HCEC 1CT (cell line): ENCODE data around the gene ASB5.
"Not testable (repeated sequence)": the region's sequence is repeated elsewhere in the genome, so short reads cannot be mapped to it uniquely, and the experiment has no call there.

Experiments
- DNase-seq: peaks from one replicate; pipeline ENCODE4 v3.0.0-alpha.2; 2017

ASB5 gene

GRCh38 chr4:176268963-176269362 lies at the start of gene ASB5:
TSS of gene ASB5 (minus strand) at chr4:176269222. CDS start at chr4:176269108, 114 bp downstream.
- DNase-seq, result no peak

DNA sequence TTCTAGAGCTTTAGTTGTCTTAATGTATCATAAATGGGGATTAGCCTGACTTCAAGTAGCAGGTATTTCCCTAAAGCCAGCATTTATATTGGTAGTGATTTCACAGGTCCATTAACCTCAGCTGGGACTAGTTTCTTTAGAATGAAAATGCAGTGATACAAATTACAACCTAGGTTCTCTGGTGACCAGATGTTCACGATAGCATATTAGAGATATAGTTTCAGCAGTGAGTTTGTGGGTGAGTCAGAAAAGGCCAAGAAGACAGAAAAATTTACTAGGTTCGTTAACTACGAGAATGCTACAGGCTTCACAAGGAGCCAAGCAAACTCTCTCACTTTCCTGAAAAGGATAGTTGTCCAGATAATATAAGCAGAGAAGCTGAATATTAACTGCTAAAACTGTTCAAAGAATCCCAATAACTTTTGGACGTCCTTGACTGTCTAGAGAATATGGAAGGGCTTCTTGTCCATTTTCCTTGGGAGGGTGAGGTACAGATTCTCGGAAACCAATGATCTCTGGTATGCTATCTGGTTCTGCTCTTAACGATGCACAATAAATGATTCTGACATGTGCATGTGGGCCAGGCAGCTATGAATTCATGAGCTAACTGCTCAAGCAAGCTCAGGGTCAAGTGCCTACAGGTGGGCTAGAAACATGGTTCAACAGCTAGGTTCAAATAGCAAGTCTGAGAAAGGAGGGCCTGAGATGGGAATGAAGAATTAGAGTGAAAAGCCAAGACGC lies 44.7 kb upstream of the ASB5 start:
- DNase-seq, result no peak

DNA sequence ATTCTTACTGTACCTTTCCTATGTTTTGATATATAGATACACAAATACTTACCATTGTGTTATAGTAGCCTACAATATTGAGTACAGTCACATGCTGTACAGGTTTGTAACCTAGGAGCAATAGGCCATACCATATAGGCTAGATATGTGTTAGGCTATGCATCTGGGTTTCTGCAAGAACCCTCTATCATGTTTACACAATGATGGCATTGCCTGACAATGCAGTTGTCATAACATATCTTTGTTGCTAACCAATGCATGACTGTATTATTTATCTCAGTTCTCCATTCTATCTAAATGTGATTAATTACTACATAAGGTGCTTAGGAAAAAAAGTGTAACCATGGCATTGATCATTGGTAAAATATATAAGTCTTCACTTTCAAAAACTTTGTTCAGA lies 40.8 kb upstream of the ASB5 start:
- no peak for DNase-seq

DNA sequence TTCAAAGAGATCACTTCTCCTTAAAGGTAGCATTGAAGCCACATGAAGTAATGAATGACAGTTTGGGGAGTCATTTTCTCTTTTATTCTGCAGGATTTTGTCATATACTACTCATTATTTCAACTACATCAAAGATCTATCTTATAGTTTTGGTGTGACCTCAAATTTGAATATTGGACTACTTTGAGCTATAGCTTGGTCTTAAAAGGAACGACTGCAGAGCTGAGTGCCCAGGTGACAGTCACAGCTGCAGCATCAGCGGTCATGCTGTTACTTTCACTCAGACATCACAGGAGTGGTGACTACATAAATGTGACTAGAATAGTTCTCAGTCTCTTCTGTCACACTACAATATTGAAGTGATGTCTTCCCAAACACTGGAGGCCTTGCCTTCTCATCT lies 40.0 kb upstream of the ASB5 start:
- DNase-seq, result no peak

- DNase-seq, result no peak
Observed at GRCh38 chr4:176308441-176308840, 39.4 kb upstream of the ASB5 start.

DNA sequence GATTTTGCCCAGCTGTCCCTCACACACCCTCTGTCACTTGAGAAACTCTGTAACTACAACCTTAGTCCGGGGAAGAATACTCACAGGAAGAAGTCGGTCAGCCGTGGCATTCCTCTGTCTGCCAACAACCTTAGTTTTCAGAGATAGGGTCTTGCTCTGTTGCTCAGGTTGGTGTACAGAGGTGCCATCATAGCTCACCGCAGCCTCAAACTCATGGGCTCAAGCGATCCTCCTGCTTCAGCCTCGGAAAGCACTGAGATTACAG lies 38.6 kb upstream of the ASB5 start:
- DNase-seq, result no peak

DNA sequence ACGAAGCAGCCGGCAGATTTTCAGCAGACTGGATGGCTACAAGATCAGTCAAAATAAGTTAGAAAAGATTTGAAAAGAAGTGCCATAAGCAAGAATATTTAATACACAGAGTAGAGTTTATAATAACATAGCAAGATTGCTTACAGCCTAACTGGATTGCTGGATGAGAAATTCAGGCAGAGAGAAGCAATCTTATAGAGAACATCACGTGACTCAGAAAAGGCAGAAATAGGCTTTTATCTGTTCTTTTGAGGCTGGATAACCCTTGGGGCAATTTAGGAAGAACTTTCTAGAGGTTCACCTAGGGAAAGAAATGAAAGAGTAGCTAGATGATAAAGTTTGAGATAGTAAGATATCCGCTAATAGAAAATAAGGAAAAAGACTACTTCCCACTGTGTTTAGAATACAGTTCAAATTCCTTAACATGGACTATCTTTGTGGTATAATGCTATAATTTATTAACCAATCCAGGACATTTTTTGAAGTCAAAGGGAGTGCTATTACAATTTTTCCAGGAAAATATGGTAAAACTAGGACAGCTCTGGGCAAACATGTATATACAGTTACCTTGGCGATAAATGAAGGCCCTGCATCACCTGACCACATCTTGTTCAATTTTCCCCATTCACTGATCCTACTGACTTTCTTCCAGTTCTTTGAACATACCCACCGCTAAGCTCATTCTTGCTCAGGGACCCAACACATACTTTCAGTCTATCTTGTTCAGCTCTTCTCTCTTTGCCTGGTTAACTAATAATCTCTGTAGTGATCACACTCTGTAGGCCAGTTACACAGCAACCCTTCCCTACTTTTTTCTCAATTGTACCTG lies 38.0 kb upstream of the ASB5 start:
- DNase-seq, result no peak

DNA sequence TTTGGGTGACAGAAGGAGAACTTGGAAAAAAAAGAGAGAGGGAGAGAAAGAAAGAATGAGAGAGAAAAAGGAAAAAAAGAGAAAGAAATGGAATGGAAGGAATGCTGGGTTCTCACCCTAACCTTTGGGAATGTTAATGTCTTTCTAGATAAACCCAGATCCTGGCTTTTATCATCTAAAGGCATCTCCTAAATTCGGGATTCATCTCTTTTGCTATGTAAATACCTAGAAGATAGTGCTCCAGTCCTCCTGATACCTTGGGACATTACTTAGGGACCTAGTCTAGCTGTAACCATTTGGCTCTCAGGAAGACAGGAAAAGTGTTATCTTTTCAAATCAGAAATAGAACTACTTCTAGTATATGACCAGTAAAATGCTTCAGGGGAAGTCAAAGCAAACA lies 34.9 kb upstream of the ASB5 start:
- DNase-seq, result no peak

- DNase-seq, result peak; percentile 64
Observed at GRCh38 chr4:176302283-176303275, 33.6 kb upstream of the ASB5 start.

DNA sequence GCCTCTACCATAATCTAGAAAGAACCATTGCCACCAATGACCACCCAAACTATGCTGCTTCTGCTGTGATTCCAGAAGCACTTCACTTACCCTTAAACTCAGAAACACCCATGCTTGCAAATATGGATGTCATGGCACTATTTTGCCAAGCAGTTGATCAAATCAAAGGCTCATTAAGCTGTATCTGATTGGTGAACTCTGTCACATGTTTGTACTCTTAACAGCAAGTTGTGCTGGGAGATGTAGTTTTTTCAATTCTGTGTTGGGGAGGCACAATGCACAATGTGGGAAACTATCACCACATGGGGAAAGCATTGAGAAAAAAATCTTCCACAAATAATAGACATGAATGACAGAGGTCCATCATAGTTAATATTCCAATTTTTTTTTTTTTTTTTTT lies 31.5 kb upstream of the ASB5 start:
- no peak for DNase-seq

GRCh38 chr4:176300036-176300435 lies 31.0 kb upstream of the ASB5 start:
- DNase-seq, result no peak

DNA sequence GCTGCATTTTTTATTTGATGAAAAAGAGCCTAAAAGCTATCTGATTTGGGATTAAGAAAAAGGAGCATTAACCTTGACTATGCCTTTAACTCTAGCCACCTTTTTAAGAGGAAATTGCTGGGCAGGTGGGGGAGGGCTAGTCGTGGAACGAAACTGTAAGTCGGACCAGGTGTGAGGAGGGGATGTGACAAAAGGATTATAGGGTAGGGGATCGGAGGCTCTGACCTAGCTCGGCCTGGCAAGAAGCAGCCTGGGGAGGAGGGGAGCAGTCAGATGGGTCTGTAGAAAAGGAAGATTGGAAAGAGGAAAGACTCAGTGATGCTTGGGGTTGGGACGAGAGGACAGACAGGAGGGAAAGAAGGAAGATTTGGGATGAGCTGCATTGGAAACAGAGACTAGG lies 29.6 kb upstream of the ASB5 start:
- DNase-seq, result no peak

- DNase-seq, result not testable (repeated sequence)
Observed at GRCh38 chr4:176295907-176296306, 26.9 kb upstream of the ASB5 start.

GRCh38 chr4:176293660-176294059 lies 24.6 kb upstream of the ASB5 start:
- no peak for DNase-seq

- DNase-seq, result no peak
Observed at GRCh38 chr4:176292920-176293319, 23.9 kb upstream of the ASB5 start.

GRCh38 chr4:176291748-176292147 lies 22.7 kb upstream of the ASB5 start:
- no peak for DNase-seq

- no peak for DNase-seq
Observed at GRCh38 chr4:176290520-176290919, 21.5 kb upstream of the ASB5 start.

DNA sequence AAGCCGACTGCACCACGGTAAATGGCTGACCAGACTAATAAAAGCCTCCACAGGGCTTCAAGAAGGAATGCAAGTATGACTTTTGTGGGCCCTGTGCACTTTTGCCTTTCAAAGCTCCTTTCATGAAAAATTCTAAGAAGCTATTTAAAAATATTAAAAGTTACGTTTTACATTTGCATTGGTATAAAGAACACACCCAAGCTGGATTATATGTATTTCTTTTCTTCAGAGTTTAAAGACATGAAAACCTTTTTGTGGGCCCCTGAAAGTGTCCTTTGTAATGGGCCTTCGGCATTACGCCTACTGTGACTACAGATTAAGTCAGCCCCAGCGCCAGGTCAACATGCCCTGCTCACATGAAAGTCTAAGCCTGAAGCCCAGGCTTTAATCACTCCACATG lies 20.5 kb upstream of the ASB5 start:
- no peak for DNase-seq

- DNase-seq, result no peak
Observed at GRCh38 chr4:176288020-176288419, 19.0 kb upstream of the ASB5 start.

- no peak for DNase-seq
Observed at GRCh38 chr4:176287546-176287945, 18.5 kb upstream of the ASB5 start.

- no peak for DNase-seq
Observed at GRCh38 chr4:176286728-176287127, 17.7 kb upstream of the ASB5 start.

DNA sequence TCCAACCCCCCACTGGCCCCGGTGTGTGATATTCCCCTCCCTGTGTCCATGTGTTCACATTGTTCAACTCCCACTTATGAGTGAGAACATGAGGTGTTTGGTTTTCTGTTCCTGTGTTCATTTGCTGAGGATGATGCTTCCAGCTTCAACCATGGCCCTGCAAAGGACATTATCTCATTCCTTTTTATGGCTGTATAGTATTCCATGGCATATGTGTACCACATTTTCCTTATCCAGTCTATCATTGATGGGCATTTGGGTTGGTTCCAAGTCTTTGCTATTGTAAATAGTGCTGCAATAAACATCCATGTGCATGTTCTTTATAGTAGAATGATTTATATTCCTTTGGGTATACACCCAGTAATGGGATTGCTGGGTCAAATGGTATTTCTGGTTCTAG lies 10.5 kb upstream of the ASB5 start:
- not testable (repeated sequence) for DNase-seq

DNA sequence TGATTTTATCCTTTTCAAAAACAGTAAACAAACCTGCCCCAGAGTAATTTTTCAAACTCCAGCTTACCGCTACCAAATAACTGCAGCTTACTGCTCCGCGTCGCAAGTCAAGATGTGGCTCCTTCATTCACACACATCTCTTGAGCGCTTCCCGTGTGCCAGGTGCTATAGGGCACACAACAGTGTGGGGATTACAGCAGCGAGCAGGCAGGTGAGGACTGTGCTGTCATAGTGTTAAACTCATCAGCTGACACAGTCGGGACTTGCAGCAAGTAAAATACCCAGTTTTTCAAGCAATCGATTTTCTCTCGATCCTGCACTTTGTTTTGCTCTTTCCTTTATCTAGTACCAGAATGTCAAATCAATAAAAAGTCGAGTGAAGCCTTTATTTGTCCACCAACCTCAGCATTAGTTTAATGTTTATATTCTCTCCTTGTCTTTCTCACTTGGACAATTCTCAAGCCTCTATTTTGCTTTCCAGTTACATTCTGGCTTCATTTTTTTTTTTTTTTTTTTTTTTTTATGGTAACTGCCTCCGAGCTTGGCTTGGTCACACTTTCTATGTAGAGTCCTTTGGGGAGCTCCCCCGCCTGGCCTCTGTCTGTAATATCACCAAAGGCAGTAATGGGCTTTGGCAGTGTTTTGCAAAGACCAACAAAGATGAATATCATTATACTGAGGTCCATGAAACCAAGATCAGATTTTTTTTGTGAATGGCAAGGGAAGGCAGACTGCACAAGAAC lies 8.3 kb upstream of the ASB5 start:
- DNase-seq, result peak; percentile 53
